ENCODE data around the gene UBE3B. TPM values are rescaled to one million over a fixed set of nuclear protein-coding genes. Genes with fewer than 3 reads are reported as not detected.

Gene UBE3B
- total RNA-seq, 4 donors from 2014 or later: 52.2 to 72.5 (median 65.5) TPM

DNA sequence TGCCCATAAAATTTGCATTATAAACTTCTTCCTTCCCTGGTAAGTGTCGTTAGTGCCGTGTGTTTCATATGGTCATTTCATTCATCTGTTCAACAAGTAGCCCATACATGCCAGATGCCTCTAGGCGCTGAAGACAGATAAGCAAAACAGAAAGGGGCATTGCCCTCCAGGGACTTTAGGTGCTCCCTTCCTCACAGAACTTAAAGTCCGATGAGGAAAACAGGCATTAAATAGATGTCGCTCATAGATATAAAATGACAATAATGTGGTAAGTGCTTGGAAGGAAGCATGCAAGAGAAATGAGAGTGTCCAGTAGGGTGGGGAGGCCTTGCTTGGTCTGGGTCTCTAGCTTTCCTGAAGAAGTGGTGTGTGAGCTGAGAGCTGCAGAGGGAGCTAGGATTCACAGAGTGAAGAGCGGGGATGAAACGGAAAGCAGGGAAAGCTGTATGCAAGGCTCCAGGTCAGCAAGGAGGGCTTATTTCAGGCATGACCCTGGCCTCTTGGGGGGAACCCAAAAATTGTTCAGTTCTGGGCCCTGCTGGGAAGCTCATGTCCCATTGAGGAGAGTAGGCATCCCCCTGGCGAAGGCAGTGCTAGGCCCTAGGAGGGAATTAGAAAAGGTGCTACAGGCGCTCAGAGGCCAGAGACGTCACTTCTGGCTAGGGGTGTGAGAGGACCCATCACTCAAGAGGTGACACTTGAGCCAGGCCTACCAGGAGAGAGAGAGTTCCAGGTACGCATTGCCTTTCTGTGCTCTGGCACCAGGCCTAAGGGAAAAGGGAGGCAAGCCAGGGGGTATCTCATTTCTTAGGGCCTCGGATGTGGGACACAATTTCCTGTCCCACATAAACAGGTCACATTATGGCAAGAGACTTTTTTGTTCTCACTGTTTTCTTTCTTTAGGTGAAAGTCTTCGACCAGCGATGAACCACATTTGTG is 11.9 kb downstream of the UBE3B start:
- H3K27ac ChIP-seq: no peak overlapping the region
- H3K9me3 ChIP-seq: no peaks in the 10 kb centered on the region
- TF ChIP-seq, protein P1, sequence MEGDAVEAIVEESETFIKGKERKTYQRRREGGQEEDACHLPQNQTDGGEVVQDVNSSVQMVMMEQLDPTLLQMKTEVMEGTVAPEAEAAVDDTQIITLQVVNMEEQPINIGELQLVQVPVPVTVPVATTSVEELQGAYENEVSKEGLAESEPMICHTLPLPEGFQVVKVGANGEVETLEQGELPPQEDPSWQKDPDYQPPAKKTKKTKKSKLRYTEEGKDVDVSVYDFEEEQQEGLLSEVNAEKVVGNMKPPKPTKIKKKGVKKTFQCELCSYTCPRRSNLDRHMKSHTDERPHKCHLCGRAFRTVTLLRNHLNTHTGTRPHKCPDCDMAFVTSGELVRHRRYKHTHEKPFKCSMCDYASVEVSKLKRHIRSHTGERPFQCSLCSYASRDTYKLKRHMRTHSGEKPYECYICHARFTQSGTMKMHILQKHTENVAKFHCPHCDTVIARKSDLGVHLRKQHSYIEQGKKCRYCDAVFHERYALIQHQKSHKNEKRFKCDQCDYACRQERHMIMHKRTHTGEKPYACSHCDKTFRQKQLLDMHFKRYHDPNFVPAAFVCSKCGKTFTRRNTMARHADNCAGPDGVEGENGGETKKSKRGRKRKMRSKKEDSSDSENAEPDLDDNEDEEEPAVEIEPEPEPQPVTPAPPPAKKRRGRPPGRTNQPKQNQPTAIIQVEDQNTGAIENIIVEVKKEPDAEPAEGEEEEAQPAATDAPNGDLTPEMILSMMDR (IDR thresholded peaks at IDR 0.05): no peak
- no peak for TF ChIP-seq POLR2A (IDR thresholded peaks at IDR 0.05)
- H3K27me3 ChIP-seq: no peaks in the 10 kb centered on the region
- 94 to 96% methylated on average over 14 of the region's 14 CpGs for WGBS, 2 donors
- H3K4me1 ChIP-seq: no peaks in the 10 kb centered on the region
- H3K4me3 ChIP-seq (replicated peaks in 1 of 3): no peak overlapping the region
- DNase-seq: no peak
- peaks cover 78 to 80% of the 10 kb centered on the region in 2 donors for H3K36me3 ChIP-seq
- intact Hi-C loops (cut with DNase I): no loop called here

- TF ChIP-seq, protein P1 (IDR thresholded peaks at IDR 0.05): no peak
- no peak for TF ChIP-seq POLR2A (IDR thresholded peaks at IDR 0.05)
- Histone ChIP-seq H3K4me3 (replicated peaks in 1 of 3) (no peak overlapping the region), H3K4me1 (no peaks in the 10 kb centered on the region), H3K27me3 (no peaks in the 10 kb centered on the region), H3K9me3 (no peaks in the 10 kb centered on the region), H3K36me3 (peaks cover 71 to 80% of the 10 kb centered on the region in 2 donors), H3K27ac (no peak overlapping the region)
- WGBS, 2 donors: 91 to 97% methylated on average over 1 of the region's 1 CpG
- no peak for DNase-seq
- intact Hi-C loops (cut with DNase I): no loop called here
Observed at GRCh38 chr12:109489955-109490565, 12.6 kb downstream of the UBE3B start.

DNA sequence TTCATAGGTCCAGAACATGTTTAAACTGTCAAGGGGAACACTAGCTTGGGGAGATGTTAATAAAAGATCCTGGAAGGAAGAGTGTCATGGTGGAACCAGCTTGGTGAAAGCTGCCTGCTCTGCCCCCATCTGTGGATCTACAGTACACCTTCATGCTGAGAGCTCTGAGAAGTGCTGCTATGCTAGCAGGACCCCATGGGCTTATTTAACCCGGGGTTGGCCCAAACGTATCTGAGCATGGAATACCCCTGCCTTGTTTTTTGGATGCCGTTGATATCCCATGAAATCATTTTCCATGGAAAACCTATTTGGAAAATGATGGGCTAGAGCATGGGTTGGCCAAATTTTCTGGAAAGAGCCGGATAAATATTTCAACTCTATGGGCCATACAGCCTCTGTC is 14.2 kb downstream of the UBE3B start:
- DNase-seq: no peak
- Histone ChIP-seq H3K9me3 (no peaks in the 10 kb centered on the region), H3K4me1 (no peaks in the 10 kb centered on the region), H3K4me3 (replicated peaks in 1 of 3) (no peak overlapping the region), H3K27me3 (no peaks in the 10 kb centered on the region), H3K27ac (no peak overlapping the region), H3K36me3 (peaks cover 70 to 72% of the 10 kb centered on the region in 2 donors)
- TF ChIP-seq, protein P1 (IDR thresholded peaks at IDR 0.05): no peak
- TF ChIP-seq POLR2A (IDR thresholded peaks at IDR 0.05): no peak
- WGBS, 2 donors: 96 to 98% methylated on average over 4 of the region's 4 CpGs
- intact Hi-C loops (cut with DNase I): no loop called here

DNA sequence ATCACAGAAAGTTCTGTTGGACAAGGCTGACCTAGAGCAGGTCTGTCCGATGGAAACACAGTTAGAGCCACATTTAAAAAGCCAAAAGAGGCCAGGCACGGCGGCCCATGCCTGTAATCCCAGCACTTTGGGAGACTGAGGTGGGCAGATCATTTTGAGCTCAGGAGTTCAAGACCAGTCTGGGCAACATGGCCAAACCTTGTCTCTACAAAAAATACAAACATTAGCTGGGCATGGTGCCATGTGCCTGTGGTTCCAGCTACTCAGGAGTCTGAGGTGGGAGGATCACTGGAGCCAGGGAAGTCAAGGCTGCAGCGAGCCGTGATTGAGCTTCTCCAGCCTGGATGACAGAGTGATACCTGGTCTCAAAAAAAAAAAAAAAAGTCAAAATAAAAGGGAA is 14.9 kb downstream of the UBE3B start:
- Histone ChIP-seq H3K27ac (no peak overlapping the region), H3K4me3 (replicated peaks in 1 of 3) (no peak overlapping the region), H3K9me3 (no peaks in the 10 kb centered on the region), H3K27me3 (no peaks in the 10 kb centered on the region), H3K36me3 (peaks cover 64 to 69% of the 10 kb centered on the region in 2 donors), H3K4me1 (no peaks in the 10 kb centered on the region)
- WGBS, 2 donors: 85 to 91% methylated on average over 5 of the region's 5 CpGs
- intact Hi-C loops (cut with DNase I): no loop called here
- TF ChIP-seq, protein P1 (IDR thresholded peaks at IDR 0.05): no peak
- TF ChIP-seq POLR2A (IDR thresholded peaks at IDR 0.05): no peak
- no peak for DNase-seq

DNA sequence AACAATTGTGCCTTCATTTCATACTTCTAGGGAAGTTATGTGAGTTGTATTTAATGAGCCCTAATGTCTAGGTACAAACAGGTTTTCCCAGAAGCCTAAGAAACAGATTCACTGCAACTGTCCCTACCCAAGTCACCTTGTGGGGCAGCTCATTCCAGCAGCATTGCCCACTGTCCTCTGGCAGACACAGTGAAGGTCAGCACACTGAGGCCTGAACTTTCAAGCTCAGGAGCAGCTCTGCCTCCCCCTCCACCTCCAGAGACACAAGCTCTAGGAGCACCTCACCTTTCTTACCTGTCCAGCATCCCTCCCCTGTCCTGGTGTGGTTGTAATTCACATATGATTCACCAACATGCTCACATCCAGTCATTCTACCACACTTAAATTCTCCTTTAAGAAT is 15.7 kb downstream of the UBE3B start:
- Histone ChIP-seq H3K4me3 (replicated peaks in 1 of 3) (no peak overlapping the region), H3K36me3 (peaks cover 63 to 69% of the 10 kb centered on the region in 2 donors), H3K4me1 (no peaks in the 10 kb centered on the region), H3K27me3 (no peaks in the 10 kb centered on the region), H3K27ac (no peak overlapping the region), H3K9me3 (no peaks in the 10 kb centered on the region)
- intact Hi-C loops (cut with DNase I): no loop called here
- DNase-seq: no peak
- no peak for TF ChIP-seq POLR2A (IDR thresholded peaks at IDR 0.05)
- TF ChIP-seq, protein P1 (IDR thresholded peaks at IDR 0.05): no peak
